Fibroblast of gingiva (primary cell): ENCODE measurements around the gene CEPT1.
A peak's percentile ranks its signal among the peaks of the same experiment; 100 is the strongest.
"Not testable (repeated sequence)": the region's sequence is repeated elsewhere in the genome, so short reads cannot be mapped to it uniquely, and the experiment has no call there.

Source experiments
- DNase-seq: peaks from one replicate; pipeline ENCODE4 v3.0.0-alpha.2; 2011; ENCODE audit warnings: low read depth

CEPT1 gene

GRCh38 chr1:111139956-111140679, at the start of gene CEPT1, which contains the start of gene DRAM2:
CEPT1 (plus strand) TSS chr1:111140223; CDS start chr1:111147715, 7,492 bp downstream.
DRAM2 (minus strand) TSS chr1:111140093; CDS start chr1:111131554, 8,539 bp downstream.
- DNase-seq, result peak; percentile 97

GRCh38 chr1:111095421-111095820, 44.6 kb upstream of the CEPT1 start:
- DNase-seq, result not testable (repeated sequence)

- peak; percentile 3 for DNase-seq
These were observed 42.5 kb upstream of the CEPT1 start for GRCh38 chr1:111097356-111098099.

GRCh38 chr1:111099289-111099688, 40.7 kb upstream of the CEPT1 start:
- no peak for DNase-seq

- no peak for DNase-seq
These were observed 38.0 kb upstream of the CEPT1 start for GRCh38 chr1:111101854-111102642.

- no peak for DNase-seq
These were observed 35.0 kb upstream of the CEPT1 start for GRCh38 chr1:111104981-111105380.

- peak; percentile 40 for DNase-seq
These were observed 29.7 kb upstream of the CEPT1 start for GRCh38 chr1:111110197-111110899.

- no peak for DNase-seq
These were observed 23.5 kb upstream of the CEPT1 start for GRCh38 chr1:111116496-111116895.

GRCh38 chr1:111126354-111126753, 13.7 kb upstream of the CEPT1 start:
- DNase-seq, result no peak

GRCh38 chr1:111127923-111128643, 11.9 kb upstream of the CEPT1 start:
- no peak for DNase-seq

GRCh38 chr1:111129376-111129775, 10.6 kb upstream of the CEPT1 start:
- DNase-seq, result no peak

GRCh38 chr1:111131693-111132092, 8.3 kb upstream of the CEPT1 start:
- no peak for DNase-seq

GRCh38 chr1:111133866-111134265, 6.2 kb upstream of the CEPT1 start:
- no peak for DNase-seq

GRCh38 chr1:111139324-111139955, 583 bp upstream of the CEPT1 start:
- DNase-seq, result peak; percentile 36

GRCh38 chr1:111140680-111140967, 601 bp downstream of the CEPT1 start:
- peak; percentile 55 for DNase-seq

- no peak for DNase-seq
These were observed 1.5 kb downstream of the CEPT1 start for GRCh38 chr1:111141245-111142220.

- DNase-seq, result no peak
These were observed 2.4 kb downstream of the CEPT1 start for GRCh38 chr1:111142356-111142975.

GRCh38 chr1:111145542-111145941, 5.5 kb downstream of the CEPT1 start:
- DNase-seq, result no peak
